T-helper 2 cell treated with Interferon-gamma antibody and Interleukin-4, amounts not matched to agents 5 μg/mL and 100 μg/mL, for 36 hours (primary cell): ENCODE results near the gene MAML2.
A peak's percentile ranks its signal among the peaks of the same experiment; 100 is the strongest.

ENCODE experiments used
- DNase-seq: peaks from one replicate; pipeline ENCODE4 v3.0.0; 2021; ENCODE audit warnings: low spot score
- H3K27ac Mint-ChIP-seq: one replicate; pipeline ENCODE4 v1.8.0; 2021; ENCODE audit warnings: mild to moderate bottlenecking, mixed read lengths
- H3K27me3 Mint-ChIP-seq: one replicate; pipeline ENCODE4 v1.8.0; 2021; ENCODE audit warnings: low read depth, mixed read lengths
- H3K36me3 Mint-ChIP-seq: one replicate; pipeline ENCODE4 v1.8.0; 2021; ENCODE audit warnings: low read depth, mixed read lengths
- H3K4me1 Mint-ChIP-seq: one replicate; pipeline ENCODE4 v1.8.0; 2021; ENCODE audit warnings: low read depth, mixed read lengths
- H3K4me3 Mint-ChIP-seq: one replicate; pipeline ENCODE4 v1.8.0; 2022; ENCODE audit warnings: mild to moderate bottlenecking, moderate library complexity, mixed read lengths
- H3K9me3 Mint-ChIP-seq: one replicate; pipeline ENCODE4 v1.8.0; 2021; ENCODE audit warnings: mixed read lengths

Gene MAML2

DNA sequence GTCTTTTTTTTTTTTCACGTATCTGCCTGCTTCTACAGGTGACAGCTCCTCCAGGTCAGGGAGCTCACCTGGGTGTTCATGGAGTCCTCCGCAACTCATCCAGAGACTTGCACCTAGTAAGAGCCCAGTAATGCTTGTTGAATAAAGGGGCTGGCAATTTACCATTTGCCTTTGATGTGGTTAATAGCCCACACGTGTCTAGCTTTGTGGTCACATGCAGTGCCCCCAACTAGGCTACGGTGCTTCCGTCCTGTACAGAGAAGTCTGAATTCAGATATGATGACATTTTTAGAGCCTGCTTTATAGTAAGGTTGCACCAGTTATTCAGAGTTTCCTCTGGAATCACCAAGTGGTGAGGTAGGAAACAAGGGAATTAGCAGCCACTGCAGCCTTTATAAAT is 219.7 kb downstream of the MAML2 start:
- H3K27me3 Mint-ChIP-seq = no peaks in the 10 kb centered on the region
- no peak overlapping the region for H3K4me3 Mint-ChIP-seq
- no peaks in the 10 kb centered on the region for H3K36me3 Mint-ChIP-seq
- no peak for DNase-seq
- no peak overlapping the region for H3K27ac Mint-ChIP-seq
- H3K4me1 Mint-ChIP-seq = peaks cover 17% of the 10 kb centered on the region
- H3K9me3 Mint-ChIP-seq = no peaks in the 10 kb centered on the region

DNA sequence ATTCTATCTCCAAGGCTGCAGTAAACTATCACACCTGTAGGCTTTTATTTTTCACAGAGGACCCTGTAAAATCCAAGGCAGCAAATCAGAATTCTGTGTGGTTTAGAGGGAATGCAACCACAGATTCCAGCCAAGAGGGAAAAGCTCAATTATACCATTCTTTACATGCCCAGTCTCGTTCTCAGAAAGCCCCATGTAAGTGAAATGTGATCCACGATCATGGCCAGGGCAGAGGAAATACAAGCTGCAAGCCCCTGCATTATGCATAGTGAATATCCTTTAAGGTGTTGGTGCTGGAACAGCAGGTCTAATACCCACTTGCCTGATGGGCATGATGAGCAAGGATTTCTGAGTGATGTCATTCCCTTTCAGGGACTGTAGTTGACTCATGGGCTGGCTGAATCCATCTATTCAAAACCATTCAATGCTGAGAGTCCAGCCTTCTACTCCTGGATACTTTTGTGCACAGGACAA is 220.4 kb downstream of the MAML2 start:
- no peaks in the 10 kb centered on the region for H3K36me3 Mint-ChIP-seq
- H3K27ac Mint-ChIP-seq = no peak overlapping the region
- peaks cover 17% of the 10 kb centered on the region for H3K4me1 Mint-ChIP-seq
- no peak for DNase-seq
- H3K9me3 Mint-ChIP-seq = no peaks in the 10 kb centered on the region
- H3K27me3 Mint-ChIP-seq = no peaks in the 10 kb centered on the region
- H3K4me3 Mint-ChIP-seq = no peak overlapping the region

DNA sequence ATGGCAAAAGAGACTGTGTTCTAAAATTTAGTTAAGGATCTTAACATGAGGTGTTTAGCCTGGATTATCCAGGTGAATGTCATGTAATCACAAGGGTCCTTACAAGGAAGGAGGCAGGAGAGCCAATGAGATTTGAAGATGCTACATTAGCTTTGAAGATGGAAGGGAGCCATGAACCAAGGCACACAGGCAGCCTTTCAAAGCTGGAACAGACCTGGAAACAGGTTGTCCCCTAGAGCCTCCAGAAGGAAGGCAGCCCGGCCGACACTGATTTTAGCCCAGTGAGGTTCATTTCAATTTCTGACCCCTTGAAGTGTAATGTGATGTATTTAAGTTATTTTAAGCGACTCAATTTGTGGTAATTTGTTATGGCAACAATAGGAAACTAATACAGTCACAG is 223.8 kb downstream of the MAML2 start:
- Mint-ChIP-seq H3K27ac (no peak overlapping the region), H3K9me3 (no peaks in the 10 kb centered on the region), H3K36me3 (peaks cover 4% of the 10 kb centered on the region), H3K27me3 (no peaks in the 10 kb centered on the region), H3K4me1 (peaks cover 7% of the 10 kb centered on the region), H3K4me3 (no peak overlapping the region)
- no peak for DNase-seq

DNA sequence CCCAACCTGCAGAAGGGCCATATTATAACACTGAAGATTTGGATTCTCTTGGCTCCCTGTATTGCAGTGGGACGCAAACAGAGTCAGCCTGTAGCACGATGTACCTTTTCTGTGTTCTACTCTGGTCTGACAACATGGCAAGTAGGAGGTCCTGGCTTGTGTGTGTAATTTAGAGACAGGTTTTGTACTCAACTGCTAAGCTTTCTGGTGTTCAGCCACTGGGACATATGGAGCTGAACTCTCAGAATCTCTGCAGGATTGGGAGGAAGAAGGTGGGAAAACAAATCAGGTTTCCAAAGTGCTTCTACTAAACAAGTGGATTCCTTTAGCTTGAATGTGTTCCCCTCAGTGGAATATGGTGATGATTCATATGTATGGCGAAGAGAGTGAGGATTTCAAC is 226.6 kb downstream of the MAML2 start:
- Mint-ChIP-seq H3K9me3 (no peaks in the 10 kb centered on the region), H3K4me3 (no peak overlapping the region), H3K27me3 (no peaks in the 10 kb centered on the region), H3K27ac (no peak overlapping the region), H3K36me3 (peaks cover 4% of the 10 kb centered on the region), H3K4me1 (peaks cover 18% of the 10 kb centered on the region)
- no peak for DNase-seq

DNA sequence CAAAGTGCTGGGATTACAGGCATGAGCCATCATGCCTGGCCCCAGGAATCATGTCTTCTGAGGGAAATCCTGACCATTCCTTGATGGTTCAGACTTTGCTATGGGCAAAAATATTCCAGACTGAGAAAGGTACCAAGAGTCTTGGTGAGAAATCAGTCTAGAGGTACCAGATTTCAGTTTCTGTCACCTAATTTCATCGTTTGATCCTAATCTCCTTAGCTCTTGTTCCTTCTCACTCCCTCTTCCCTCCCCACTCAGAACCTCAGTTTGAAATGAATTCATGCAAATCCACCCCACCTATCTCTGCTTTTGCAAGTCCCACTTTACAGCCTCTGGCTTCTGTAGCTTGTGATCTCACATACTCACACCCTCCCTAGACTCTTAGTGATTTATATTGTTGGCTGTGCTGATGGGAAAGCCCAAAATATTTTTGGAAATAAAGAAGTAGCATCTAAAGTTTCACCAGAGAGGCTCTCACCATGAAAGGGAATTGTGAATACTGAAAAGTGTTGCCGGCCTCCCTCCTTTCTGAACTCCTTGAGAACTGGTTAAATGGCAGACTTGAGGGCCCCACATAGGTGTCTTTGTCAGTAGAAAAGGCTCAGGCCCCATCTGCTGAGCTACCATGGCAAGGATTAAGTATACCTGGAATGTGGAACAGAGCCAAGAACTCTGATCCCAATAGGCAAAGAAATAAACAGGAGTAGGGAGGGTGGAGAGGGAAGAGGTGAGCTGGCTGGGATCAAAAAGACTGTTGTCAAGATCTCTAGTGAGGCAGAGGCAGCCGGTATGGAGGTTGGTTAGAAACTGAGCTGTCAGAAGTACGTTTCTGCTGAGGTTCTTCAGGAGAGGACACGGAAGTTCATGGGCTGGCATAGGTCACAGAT is 228.6 kb downstream of the MAML2 start:
- Mint-ChIP-seq H3K27me3 (no peaks in the 10 kb centered on the region), H3K4me1 (peaks cover 18% of the 10 kb centered on the region), H3K27ac (no peak overlapping the region), H3K9me3 (no peaks in the 10 kb centered on the region), H3K4me3 (no peak overlapping the region), H3K36me3 (peaks cover 4% of the 10 kb centered on the region)
- no peak for DNase-seq

DNA sequence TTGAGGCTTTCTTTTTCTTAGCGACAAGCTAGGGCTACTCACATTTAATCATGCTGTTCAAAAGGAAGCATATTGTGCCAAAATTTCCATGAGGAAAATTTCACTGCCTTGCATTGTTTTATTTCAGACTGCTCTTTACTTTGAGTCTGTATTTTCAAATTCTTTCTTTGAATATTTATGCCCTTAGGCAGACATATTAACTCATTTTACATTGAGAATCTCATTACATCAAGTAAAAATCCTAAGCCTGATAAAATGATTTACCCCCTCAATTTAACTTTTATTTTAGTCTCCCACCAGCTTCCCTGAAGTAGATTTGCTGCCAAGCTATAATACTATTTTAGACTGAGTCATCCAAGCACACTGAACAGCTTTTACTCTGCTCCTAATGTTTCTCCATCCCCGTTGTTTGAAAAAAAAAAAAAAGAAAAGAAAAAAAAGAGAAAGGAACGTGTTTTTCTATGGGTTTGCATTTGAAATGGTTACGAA is 229.8 kb downstream of the MAML2 start:
- Mint-ChIP-seq H3K4me3 (no peak overlapping the region), H3K9me3 (no peaks in the 10 kb centered on the region), H3K27me3 (no peaks in the 10 kb centered on the region), H3K36me3 (peaks cover 4% of the 10 kb centered on the region), H3K4me1 (peaks cover 18% of the 10 kb centered on the region), H3K27ac (no peak overlapping the region)
- no peak for DNase-seq

DNA sequence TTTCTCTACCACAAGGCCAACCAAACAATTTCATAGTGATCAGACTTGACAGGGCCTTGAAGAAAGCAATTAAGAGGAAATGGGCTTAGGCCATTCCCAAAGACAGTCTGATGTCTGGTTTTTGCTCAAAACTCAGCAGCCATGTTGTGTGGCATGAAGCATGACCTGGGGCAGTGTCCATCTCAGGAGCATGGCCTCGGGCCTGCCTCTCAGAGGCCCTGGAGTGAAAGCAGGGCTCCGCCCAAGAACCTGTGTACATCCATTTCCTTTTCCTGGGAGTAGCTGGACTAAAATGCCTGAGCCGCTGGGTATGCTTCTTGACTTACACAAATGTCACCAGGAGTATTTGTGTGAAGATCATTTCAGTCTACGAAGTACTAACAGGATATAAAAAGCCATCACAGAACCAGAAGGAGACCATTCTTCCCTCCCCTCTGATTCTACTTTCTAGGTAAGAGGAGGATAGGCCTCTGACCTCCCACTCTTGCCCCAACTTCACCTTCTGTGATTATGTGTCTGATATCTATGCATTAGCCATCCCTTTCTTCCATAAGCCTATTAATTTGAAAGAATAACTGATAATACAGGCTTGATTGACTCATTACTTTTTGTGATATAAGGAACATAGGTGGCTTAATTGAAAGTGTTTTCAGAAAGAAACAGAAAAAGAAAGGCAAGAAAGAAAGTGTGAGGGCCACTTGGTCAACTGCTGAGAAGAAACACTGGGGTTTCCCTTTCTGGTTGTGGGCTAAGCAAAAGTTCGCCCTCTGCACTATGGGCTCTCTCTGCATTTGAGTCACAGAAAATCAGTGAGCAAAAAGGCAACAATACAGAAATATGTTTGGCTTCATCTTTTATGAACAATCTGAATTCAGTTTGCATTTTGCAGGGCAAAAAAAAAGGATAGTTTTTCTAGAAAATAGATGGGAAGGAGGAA is 230.5 kb downstream of the MAML2 start:
- no peaks in the 10 kb centered on the region for H3K9me3 Mint-ChIP-seq
- peak overlapping the region; percentile 58 for H3K27ac Mint-ChIP-seq
- DNase-seq = peak; percentile 47
- peaks cover 18% of the 10 kb centered on the region for H3K4me1 Mint-ChIP-seq
- peaks cover 6% of the 10 kb centered on the region for H3K36me3 Mint-ChIP-seq
- peak overlapping the region; percentile 60 for H3K4me3 Mint-ChIP-seq
- no peaks in the 10 kb centered on the region for H3K27me3 Mint-ChIP-seq

DNA sequence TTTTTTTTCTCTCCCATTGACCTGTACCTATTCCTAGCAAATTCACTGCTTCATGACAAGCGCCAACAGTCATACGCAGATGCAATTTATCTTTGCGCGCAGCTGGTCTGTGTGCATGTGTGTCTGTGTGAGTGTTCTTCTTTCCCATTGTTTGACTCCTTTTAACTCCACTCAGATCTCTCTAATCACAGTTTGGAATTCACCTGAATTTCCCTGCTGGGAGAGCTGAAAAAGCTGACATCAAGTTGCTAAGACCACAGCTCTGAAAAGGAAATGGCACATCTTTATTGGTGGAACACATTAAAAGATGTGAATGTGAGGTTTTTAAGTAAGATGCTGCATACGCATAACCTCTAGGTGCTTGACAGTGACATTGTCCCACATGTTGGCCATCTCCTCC is 231.7 kb downstream of the MAML2 start:
- DNase-seq = no peak
- peaks cover 3% of the 10 kb centered on the region for H3K36me3 Mint-ChIP-seq
- no peak overlapping the region for H3K27ac Mint-ChIP-seq
- peaks cover 22% of the 10 kb centered on the region for H3K4me1 Mint-ChIP-seq
- no peaks in the 10 kb centered on the region for H3K27me3 Mint-ChIP-seq
- H3K4me3 Mint-ChIP-seq = no peak overlapping the region
- H3K9me3 Mint-ChIP-seq = no peaks in the 10 kb centered on the region

DNA sequence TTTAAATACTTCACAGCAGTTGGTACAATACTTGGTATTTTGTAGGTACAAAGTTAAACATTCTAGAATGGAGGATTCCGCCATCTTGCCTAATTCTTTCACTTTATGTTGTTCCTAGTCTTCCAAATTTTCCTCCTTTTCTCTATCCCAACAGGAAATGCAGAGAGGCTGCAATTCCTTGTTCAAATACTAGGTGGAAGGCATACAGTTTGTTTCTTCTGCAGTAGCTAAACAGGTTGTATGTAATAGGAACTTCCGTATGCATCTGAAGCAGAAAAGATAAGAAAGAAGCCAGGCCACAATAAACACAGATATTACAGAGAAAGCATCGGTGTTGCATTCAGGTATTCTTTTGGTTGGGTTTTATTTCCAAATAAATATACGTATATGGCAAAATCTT is 232.7 kb downstream of the MAML2 start:
- DNase-seq = no peak
- peaks cover 28% of the 10 kb centered on the region for H3K4me1 Mint-ChIP-seq
- no peaks in the 10 kb centered on the region for H3K9me3 Mint-ChIP-seq
- H3K27me3 Mint-ChIP-seq = no peaks in the 10 kb centered on the region
- no peak overlapping the region for H3K27ac Mint-ChIP-seq
- no peak overlapping the region for H3K4me3 Mint-ChIP-seq
- H3K36me3 Mint-ChIP-seq = peaks cover 1% of the 10 kb centered on the region

DNA sequence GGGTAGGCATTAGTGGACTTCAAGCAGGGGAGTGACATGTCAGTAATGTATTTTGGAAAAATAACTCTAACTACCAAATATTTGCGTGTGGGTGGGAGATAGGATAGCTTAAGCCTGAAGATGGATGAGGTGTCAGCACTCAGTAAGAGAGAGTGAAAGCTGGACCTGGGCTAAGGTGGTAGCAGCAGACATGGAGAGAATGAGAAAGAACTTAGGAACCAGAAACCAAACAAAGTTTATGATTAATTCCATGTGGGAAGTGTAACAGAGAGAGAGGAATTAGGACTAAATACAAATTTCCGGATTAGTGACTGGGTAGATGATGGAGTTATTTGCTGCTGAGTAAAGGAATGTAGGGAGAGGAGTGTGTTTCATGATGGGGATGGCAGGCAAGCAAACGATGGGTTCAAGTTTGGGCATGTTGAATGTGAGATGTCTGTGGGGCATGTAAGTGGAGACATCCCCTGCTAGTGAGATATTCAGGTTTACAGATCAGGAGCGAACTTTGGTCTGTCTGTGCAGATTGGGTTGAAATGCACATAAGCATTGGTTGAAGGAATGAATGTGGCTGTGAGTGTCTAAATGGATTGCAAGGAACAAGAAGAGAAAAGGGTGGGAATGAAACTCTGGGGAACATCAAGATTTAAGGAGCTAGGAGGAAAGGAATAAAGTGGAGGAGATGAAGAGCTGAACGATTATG is 233.5 kb downstream of the MAML2 start:
- no peaks in the 10 kb centered on the region for H3K9me3 Mint-ChIP-seq
- no peak overlapping the region for H3K27ac Mint-ChIP-seq
- no peaks in the 10 kb centered on the region for H3K27me3 Mint-ChIP-seq
- peaks cover 1% of the 10 kb centered on the region for H3K36me3 Mint-ChIP-seq
- peaks cover 28% of the 10 kb centered on the region for H3K4me1 Mint-ChIP-seq
- DNase-seq = no peak
- no peak overlapping the region for H3K4me3 Mint-ChIP-seq

DNA sequence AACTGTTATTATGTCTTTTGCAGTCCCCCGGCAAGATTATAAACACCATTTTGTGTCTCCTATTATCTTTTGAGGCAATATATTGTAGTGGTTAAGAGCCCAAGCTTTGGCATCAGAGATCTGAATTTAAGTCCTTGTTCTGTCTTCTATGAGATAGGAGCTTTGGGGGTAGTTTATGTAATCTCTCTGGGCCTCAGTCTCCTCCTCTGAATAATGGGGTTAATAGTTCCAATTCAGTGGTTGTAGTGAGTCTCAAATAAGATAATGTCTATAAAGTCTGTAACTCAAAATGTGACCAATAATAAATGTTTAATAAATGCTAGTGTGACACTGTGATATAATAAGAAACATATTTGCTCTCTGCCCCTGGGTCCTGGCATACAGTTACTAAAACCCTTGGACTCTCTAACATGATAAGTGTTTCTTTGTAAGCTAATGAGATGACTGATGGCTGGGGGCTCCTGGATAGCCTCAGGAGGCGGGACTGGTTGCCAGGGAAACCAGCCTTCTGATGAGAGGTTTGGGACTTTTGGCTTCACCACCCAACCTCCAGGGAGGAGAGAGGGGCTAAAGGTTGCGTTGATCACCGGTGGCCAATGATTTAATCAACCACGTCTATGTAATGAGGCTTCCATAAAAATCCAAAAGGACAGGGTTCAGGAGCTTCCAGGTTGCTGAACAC is 235.7 kb downstream of the MAML2 start:
- Mint-ChIP-seq H3K36me3 (peaks cover 1% of the 10 kb centered on the region), H3K27me3 (no peaks in the 10 kb centered on the region), H3K4me1 (peaks cover 13% of the 10 kb centered on the region), H3K27ac (no peak overlapping the region), H3K9me3 (no peaks in the 10 kb centered on the region), H3K4me3 (no peak overlapping the region)
- no peak for DNase-seq

DNA sequence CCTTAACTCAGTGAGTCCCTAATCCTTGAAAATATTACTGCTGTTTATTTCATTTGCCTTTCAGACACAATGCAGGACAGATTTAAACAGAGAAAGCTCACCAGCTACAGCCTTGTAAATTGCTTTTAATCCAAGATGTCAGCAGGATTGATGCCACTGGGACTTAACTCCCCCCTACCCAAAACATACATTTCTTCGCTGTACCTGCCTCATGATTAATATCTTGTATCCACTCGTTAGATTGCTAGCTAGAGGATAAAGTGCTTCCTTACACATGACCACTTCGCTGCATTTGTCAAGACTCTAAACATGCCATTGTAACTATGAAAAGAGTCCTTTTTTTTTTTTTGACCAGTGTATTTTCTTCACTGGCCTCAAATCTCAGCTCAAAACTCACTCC is 236.3 kb downstream of the MAML2 start:
- no peaks in the 10 kb centered on the region for H3K27me3 Mint-ChIP-seq
- no peak for DNase-seq
- H3K4me3 Mint-ChIP-seq = no peak overlapping the region
- no peaks in the 10 kb centered on the region for H3K9me3 Mint-ChIP-seq
- H3K27ac Mint-ChIP-seq = no peak overlapping the region
- peaks cover 1% of the 10 kb centered on the region for H3K36me3 Mint-ChIP-seq
- peaks cover 13% of the 10 kb centered on the region for H3K4me1 Mint-ChIP-seq

DNA sequence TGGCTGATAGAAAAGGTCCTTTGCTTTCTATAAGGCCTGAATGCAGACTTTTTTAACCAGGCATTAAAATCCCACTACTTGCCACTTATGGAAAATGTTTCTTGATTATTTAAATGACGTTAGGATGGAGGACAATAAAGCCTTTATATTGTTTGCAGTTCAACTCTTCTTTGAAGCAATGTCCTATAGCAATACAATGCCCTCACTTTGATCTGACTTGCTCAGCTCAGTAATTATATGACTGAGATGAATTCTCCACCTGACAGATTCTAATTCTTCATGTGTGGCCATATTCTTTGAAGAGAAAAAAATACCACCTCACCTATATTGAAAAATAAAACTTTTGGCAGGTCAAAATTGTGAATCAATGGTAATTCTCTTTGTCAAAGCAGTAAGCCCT is 237.1 kb downstream of the MAML2 start:
- peaks cover 1% of the 10 kb centered on the region for H3K36me3 Mint-ChIP-seq
- no peaks in the 10 kb centered on the region for H3K27me3 Mint-ChIP-seq
- peaks cover 13% of the 10 kb centered on the region for H3K4me1 Mint-ChIP-seq
- H3K9me3 Mint-ChIP-seq = no peaks in the 10 kb centered on the region
- DNase-seq = no peak
- no peak overlapping the region for H3K4me3 Mint-ChIP-seq
- H3K27ac Mint-ChIP-seq = no peak overlapping the region
